SIG-M5 treated with dmso at 0.1 percent for 504 hours (cell line): Measurements from ENCODE around the gene AUH.

Experiments used
- DNase-seq: peaks from one replicate; lab custom pipeline; 2025; ENCODE audit not compliant: unreplicated experiment; lab: John Stamatoyannopoulos, UW

The AUH gene

GRCh38 chr9:91192381-91193086 is 169.2 kb downstream of the AUH start:
- no peak for DNase-seq

DNA sequence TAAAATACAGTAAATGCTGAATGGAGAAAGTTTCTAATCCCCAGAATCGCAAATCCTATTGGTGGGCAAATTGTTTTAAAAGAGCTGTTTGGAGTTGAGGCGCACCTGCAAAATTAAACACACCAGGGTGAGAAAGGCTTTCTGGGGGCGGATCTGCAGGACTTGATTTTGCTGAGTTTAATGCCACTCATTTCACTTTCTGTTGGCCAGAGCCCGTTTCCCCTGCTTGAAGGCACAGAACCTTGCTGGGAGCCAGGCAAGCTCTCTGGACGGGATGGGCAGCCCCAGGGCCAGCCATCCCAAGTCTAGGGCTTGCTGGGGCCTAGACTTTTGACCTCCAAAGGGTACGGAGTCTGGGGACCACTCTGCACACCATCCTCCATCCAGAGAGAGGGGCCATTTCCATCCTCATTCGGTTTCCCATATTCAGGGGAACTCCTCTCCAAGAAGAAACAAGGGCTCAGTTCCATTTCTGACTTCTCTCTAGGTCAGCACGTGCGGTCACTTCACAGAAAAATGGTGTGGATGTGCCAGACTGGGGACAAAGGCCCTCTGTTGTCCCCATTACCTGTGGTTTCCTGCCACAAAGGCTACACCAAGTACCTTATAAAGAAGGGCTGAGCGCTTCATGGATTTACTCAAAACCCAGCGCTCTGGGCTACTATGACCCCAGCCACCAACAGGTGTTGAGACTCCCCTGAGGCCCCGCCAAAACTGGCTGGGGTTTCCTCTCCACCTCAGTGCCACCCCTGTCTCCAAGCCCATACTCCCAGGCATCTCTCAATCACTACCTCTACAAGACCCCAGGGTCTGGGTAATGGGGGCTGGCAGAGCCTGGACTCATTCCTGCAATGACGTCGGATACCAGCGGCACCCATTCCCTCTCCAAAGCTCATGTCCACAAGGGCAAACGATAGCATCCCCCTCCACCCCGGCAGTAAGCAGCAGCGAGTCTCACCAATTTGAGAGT is 170.0 kb downstream of the AUH start:
- DNase-seq: no peak

DNA sequence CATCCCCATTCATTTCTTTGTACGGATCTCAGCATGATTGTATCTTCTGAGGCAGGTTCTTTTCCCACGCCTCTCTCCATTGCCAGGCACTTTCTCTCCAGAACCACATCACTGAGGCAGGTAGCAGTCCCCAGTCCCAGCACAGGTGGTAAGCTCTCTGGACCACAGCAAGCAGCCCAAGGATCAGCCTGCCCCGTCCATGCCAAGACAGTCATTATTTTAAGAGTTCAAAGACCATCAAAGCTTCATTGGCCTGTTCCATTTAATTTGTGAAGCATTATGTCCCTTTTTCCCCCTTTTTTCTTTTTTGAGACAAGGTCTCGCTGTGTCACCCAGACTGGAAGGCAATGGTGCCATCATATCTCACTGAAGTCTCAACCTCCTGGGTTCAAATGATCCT is 171.7 kb downstream of the AUH start:
- no peak for DNase-seq

- DNase-seq: no peak
Measured at GRCh38 chr9:91188719-91189590, 172.8 kb downstream of the AUH start.

DNA sequence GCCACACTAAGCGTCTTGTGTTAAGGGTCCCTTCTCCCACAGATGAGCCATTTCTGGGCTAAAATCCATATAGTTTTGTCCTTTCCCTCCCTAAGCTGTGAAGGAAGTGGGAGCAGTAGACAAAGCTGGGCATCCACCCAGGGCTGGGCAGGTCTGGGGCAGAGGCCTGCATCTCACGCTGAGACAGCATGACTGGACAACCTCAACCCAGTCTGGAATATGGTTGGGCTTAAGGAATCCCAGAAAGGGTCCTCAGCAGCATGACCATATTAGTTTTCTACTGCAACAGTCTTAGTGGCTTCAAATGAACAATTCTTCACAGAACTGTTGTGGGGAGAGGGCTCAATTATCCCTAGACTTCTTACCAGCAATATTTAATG is 173.8 kb downstream of the AUH start:
- no peak for DNase-seq

DNA sequence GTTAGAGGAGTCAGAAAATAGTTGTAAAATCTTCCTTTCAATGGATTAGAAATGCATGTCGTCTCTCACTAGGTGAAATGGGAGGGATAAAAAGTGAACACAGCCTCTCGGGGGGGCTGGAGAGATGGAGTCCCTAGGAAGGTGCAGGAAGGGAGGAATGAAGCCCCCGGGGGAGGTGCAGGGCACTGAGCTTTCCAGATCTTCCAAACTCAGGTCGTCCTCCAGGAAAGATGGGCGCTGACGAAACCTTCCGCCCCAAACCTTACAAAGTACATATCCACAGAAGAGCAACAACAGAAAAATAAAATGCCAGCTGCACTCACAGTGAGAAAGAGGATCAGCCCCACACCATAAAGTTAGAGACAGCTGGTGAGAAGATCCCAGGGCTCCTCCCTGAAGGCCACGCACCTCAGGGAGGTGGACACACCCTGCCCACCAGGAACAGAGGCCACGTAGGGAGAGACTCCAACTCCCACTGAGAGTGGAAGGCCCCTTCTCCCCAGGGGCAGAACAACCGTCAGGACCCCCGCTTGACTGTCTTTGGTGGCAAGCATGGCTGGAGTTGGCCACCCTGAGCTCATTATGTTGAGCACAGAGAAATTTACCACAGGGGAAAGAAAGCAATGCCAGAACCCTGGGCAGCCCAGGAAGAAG is 174.3 kb downstream of the AUH start:
- no peak for DNase-seq

DNA sequence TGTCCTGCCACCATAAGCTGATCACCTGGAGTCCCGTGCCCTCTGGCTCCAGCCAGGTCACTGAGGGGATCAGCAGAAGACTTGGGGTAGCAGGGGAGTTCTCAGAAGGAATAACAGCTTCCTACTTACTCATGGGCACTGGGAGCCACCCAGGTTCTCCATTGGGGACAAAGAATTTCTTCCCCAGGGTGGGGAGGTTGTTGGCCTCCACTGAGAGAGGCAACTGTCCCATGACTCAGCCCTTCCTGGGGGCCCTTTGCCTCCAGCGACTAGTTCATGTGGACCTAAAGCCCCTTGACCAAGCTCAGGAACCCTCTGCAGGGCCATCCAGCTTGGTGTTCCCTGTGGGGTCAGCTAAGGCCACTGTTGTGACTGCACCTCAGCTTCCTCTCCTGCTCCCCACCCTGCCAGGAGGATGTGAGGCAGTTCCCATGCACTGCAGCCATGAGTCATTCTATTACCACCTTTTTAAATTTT is 175.0 kb downstream of the AUH start:
- no peak for DNase-seq

DNA sequence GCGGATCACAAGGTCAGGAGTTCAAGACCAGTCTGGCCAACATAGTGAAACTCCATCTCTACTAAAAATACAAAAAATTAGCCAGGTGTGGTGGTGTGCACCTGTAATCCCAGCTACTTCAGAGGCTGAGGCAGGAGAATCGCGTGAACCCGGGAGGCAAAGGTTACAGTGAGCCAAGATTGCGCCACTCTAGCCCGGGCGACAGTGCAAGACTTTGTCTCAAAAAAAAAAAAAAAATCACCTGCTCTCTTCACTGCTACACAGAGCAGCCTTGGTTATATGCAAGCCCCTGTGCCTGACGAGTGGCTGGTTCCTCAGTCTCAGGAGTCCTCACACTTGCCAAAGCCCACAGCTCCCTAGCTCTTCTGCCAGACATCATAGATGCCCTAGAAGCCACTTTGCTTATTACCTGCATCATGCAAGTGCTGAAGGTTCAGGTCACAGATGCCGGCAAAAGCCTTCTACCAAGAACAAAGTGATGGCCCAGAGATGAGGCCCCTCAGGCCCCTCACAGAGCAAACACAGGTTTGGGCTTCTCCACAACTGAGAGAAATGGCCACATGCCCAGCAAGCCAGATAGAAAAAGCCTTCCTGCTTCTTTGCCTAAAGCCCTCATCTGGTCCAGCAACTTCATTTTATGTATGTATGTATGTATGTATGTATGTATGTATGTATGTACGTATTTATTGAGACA is 176.4 kb downstream of the AUH start:
- no peak for DNase-seq

- DNase-seq: peak; percentile 13
Measured at GRCh38 chr9:91182429-91183225, 179.1 kb downstream of the AUH start.

DNA sequence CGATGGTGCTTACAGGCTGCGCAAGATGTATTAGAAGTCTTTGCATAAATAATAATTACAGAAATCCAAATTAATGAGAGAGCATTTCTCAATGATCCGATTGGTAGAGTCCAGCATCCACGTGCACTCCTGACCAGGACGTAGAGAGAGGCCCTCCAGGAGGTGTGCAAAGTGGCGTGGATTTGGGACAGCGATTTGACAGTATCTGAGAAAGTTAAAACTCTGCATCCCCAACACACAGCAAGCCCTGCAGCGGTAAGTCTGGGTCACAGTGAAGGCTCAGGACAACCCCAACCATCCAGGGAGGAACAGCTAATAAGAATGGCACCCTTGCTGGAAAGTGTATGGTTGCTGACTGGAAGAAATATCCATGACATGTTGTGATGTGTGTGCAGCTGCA is 180.2 kb downstream of the AUH start:
- DNase-seq: no peak

- no peak for DNase-seq
Measured at GRCh38 chr9:91180930-91181268, 180.8 kb downstream of the AUH start.

DNA sequence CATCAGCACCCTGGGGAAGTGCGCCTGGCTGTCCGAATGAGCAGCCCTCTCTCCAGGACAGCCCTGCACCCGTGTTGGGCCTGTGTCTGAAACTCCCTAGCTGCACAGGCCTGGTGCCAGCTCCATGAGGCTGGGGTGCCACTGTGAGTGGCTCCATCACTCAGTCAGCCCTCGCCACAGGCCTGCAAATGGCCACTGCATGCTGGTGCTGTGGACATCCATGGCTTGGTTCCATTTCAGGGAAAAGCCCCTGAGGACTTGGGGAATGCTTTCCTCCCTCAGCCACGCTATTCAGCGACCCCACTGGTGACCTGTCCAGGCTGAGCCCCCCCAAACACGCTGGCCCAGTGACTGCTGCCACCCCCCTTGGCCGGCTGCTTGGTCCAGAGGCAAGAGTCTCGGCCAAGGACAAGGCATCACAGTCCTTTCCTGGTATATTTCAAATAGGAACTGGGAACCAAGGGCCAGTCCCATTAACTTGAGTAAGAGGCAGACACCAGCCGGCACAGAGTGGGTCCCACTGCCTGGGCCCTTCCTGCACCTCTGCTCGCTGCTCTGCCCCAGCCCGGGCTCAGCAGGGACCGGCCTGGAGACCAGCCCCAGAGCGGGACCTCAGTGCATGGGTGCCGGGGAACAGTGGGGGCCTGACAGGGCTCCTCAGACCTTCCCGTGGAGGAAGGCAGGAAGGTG is 181.3 kb downstream of the AUH start:
- no peak for DNase-seq

DNA sequence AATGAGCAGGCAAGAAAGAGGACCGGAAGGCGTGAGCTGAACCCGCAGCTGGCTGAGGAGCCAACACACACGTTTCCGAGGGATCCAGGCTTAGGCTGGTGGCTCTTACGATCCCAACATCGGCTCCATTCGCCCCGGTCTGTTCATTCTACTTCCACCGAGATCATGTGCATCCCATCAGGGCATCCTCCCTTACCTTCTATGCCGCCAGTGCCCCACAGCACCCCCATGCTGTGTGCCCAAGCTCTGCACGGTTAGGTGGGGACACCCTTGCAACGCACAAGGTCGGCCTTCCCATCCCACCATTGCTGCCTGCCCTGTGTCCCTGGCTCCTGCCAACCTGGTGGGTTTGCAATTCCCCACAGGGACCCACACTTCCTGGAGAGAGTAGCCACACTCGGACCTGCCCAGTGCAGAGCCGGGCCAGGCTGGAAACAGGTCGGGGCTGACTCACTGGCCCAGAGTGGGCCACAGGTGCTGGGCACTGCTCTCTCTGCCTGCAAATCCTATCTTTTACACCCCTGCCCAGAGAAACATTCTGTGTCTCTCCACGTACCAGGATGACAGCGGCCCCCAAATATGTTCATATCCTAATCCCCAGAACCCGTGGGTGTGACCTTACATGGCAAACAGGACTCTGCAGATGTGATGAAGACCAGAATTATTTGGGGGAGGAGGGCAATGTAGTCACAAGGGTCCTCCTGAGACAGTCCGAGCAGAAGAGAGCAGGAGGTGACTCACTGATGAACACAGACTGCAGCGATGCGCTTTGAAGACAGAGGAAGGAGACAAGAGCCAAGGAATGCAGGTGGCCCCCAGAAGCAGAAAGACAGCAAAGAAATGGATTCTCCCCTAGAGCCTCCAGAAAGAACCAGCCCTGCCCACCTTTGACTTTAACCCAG is 182.2 kb downstream of the AUH start:
- DNase-seq: no peak

GRCh38 chr9:91178281-91179236 is 183.2 kb downstream of the AUH start:
- no peak for DNase-seq

DNA sequence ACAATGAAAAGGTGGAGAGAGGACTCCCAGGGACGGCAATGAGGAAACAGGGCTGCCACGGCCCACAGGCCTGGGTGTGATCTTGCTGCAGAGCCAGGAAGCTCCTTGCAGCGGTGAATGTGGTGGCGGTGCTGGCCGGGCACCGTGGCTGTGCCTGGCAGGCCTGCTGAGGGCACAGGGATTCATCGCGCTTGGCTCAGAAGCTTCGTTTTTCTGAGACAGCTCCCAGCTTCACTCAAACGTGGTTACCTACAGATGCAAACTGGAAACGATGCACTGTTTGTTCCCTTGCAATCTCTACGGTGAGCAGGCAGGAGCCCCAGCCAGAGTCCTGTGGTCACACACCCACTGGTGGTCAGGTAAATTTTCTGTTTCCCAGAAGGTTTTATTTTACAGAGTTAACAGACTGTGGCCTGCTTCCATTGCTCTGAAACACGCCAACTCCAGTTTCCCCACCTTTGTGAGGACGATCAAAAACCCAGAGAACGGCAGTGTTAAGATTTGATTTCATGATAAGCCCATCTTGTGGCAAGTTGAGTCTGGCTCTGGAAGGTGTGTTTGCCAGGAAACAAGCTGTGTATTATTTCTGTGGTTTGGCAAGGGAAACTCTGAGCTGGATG is 183.9 kb downstream of the AUH start:
- DNase-seq: no peak

DNA sequence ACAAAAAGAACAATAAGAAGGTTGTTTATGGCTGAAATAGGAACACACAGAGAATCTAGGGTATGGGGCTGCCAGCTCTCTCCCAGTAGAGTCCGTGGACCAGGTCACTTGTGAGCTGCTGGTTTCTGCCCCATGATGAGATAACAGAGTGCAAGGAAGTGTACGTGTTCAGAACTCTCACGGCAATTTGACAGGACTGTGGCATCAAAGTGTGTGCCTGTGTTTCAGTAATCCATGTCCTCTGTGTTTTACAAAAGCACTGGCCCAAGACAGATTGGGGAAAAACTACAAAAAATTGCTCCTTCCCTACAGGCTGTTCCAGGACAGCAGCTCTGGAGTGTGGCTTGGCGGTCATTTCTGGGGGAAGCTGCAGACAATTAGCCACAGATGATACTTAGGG is 184.6 kb downstream of the AUH start:
- no peak for DNase-seq
